ENCODE data around the gene TBX6.

Gene TBX6

DNA sequence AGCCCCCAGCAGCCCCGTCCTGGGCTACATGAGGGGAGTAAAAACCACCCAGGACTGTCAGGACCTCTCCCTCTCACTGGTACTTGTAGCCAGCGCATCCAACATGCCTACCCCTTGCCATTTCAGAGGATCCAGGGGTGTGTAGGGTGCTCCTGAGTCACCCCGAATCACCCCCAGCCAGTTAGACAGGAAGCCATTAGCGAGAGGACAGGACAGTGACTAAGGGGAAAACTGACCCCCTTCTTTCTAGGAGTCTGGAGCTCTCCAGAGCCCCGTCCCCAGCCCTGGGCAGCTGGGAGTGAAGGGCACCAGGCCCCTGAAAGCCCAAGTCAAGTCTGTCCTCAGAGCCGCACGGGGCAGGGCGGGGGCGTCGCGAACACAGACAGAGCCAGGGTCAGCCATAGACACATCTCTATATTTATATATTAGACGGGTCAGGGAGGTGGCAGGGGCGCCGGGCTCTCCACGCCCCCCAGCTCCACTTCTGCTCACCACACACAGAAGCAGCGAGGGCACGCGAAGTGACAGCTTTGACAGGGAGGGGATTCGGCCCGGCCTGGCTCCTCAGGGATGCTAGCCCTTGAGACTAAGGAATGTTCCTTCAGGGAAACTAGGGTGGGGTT, 22.1 kb upstream of the TBX6 start:
- no peaks in the 10 kb centered on the region for H3K27me3 ChIP-seq (ENCODE audit: control insufficient read depth, insufficient read depth, low read length)
- no peaks in the 10 kb centered on the region for H3K9me3 ChIP-seq (ENCODE audit: control insufficient read depth, low read length)
- H3K36me3 ChIP-seq (ENCODE audit: control insufficient read depth, insufficient read depth, low read length): no peaks in the 10 kb centered on the region
- H3K27ac ChIP-seq: no peak overlapping the region
- no peak overlapping the region for H3K9ac ChIP-seq
- H2AFZ ChIP-seq: no peak overlapping the region
- no peak overlapping the region for H3K4me2 ChIP-seq (ENCODE audit: low read length)
- TF ChIP-seq, protein P1, sequence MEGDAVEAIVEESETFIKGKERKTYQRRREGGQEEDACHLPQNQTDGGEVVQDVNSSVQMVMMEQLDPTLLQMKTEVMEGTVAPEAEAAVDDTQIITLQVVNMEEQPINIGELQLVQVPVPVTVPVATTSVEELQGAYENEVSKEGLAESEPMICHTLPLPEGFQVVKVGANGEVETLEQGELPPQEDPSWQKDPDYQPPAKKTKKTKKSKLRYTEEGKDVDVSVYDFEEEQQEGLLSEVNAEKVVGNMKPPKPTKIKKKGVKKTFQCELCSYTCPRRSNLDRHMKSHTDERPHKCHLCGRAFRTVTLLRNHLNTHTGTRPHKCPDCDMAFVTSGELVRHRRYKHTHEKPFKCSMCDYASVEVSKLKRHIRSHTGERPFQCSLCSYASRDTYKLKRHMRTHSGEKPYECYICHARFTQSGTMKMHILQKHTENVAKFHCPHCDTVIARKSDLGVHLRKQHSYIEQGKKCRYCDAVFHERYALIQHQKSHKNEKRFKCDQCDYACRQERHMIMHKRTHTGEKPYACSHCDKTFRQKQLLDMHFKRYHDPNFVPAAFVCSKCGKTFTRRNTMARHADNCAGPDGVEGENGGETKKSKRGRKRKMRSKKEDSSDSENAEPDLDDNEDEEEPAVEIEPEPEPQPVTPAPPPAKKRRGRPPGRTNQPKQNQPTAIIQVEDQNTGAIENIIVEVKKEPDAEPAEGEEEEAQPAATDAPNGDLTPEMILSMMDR (IDR thresholded peaks at IDR 0.05): no peak
- H3K4me1 ChIP-seq: no peaks in the 10 kb centered on the region
- no peak overlapping the region for H3K4me3 ChIP-seq (ENCODE audit: low read depth, low read length)
- H3K79me2 ChIP-seq: no peaks in the 10 kb centered on the region

DNA sequence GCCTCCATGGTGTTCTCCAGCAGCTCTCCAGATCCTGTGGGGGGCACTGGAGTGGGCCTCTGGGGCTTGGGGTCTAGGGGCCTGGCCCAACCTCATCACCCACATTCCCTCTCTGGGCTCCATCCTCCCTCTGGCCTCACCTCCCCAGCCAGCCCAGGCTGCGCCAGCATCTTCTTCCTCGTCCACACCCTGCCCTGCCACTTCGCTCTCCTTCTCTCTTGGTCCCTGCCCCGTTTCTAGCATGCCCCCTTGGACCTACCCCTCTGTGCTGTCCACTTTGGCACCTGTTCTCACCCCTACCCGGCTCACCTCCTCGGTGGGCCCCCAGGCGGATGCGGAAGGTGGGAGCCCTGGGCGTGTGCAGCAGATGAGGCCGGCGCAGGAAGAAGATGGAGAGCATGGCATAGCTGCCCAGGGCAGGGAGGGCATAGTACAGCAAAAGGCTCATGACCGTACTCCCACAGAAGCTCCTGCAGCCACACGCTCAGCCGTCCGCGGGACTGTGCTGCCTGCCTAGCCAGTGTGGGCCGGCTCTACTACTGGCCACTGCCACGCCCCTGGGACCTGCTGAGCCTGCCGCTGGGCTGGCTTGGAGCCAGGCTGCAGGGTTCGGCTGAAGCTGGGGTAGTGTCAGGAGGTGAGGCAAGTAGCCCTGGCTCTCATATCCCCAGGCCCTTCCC, 21.4 kb upstream of the TBX6 start, which contains the start of gene GDPD3:
GDPD3 (minus strand) TSS at position 507 of the 680 bp plus-strand sequence; CDS start at position 448, 59 bp downstream.
- Histone ChIP-seq H3K4me2 (ENCODE audit: low read length) (no peak within 1 kb of the TSS), H3K4me1 (no peaks in the 10 kb centered on the region), H3K79me2 (no peaks in the 10 kb centered on the region), H3K9ac (no peak within 1 kb of the TSS), H3K27me3 (ENCODE audit: control insufficient read depth, insufficient read depth, low read length) (no peaks in the 10 kb centered on the region), H3K36me3 (ENCODE audit: control insufficient read depth, insufficient read depth, low read length) (no peaks in the 10 kb centered on the region), H3K4me3 (ENCODE audit: low read depth, low read length) (no peak within 1 kb of the TSS), H2AFZ (no peak within 1 kb of the TSS), H3K9me3 (ENCODE audit: control insufficient read depth, low read length) (no peaks in the 10 kb centered on the region), H3K27ac (no peak within 1 kb of the TSS)
- TF ChIP-seq, protein P1 (IDR thresholded peaks at IDR 0.05): no peak

DNA sequence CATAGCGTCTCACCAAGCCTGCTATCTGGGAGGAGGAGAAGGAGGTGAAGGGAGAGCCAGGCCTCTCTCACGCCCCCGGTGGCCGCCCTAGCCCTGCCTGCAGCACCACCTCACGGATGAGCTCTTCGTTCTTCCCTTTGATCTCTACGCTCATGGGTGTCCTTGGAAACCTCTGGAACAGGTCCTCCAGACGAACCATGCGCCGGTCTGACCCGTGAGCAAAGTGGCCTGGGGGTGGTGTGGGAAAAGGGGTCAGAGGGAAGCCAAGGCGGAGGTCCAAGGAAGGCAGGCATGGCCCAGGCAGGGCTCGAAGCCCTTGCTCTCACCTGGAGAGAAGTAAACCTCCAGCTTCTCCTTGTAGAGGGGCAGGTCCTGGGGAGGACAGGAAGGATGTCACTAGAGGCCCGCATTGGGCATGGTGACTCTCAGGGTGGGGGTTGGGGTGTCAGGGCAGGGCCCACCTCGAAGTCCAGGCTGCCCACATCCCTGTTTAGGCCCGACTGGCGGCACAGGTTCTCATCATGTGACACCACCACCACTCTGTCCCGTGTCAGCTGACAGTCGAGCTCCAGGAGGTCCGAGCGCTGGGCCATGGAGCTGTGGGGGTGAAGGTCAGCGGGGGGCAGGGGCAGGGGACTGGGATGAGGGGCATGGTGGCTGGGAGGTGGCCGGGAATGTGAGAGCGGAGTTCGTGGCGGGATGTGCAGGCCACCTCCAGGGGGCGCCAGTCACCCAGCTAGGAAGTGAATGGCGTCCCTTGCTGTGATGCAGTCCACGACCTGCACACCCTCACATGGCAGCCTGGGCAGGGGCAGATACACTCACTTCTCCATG, 20.7 kb upstream of the TBX6 start:
- H3K4me3 ChIP-seq (ENCODE audit: low read depth, low read length): no peak overlapping the region
- H3K27me3 ChIP-seq (ENCODE audit: control insufficient read depth, insufficient read depth, low read length): no peaks in the 10 kb centered on the region
- no peaks in the 10 kb centered on the region for H3K9me3 ChIP-seq (ENCODE audit: control insufficient read depth, low read length)
- no peak overlapping the region for H2AFZ ChIP-seq
- no peak overlapping the region for H3K27ac ChIP-seq
- no peak overlapping the region for H3K9ac ChIP-seq
- H3K4me1 ChIP-seq: no peaks in the 10 kb centered on the region
- no peak overlapping the region for H3K4me2 ChIP-seq (ENCODE audit: low read length)
- no peaks in the 10 kb centered on the region for H3K36me3 ChIP-seq (ENCODE audit: control insufficient read depth, insufficient read depth, low read length)
- TF ChIP-seq, protein P1 (IDR thresholded peaks at IDR 0.05): peak; percentile 25
- H3K79me2 ChIP-seq: no peaks in the 10 kb centered on the region

DNA sequence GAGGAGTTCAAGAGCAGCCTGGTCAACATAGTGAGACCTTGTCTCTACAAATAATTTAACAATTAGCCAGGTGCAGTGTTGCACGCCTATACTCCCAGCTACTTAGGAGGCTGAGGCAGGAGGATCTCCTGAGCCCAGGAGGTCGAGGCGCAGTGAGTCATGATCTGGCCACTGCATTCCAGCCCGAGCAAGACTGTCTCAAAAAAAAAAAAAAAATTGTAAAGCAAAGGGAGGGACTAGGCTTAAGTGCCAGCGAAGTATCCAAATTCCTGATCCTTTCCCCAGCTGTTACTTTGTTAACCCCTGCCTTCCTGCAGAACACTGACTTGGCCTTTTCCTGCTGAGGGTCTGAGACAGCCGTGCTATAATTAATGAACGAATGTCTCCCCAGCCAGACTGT, 18.9 kb upstream of the TBX6 start:
- Histone ChIP-seq H3K9ac (no peak overlapping the region), H3K27me3 (ENCODE audit: control insufficient read depth, insufficient read depth, low read length) (no peaks in the 10 kb centered on the region), H3K36me3 (ENCODE audit: control insufficient read depth, insufficient read depth, low read length) (no peaks in the 10 kb centered on the region), H3K4me2 (ENCODE audit: low read length) (no peak overlapping the region), H3K4me1 (no peaks in the 10 kb centered on the region), H3K79me2 (no peaks in the 10 kb centered on the region), H3K4me3 (ENCODE audit: low read depth, low read length) (no peak overlapping the region), H2AFZ (no peak overlapping the region), H3K27ac (no peak overlapping the region), H3K9me3 (ENCODE audit: control insufficient read depth, low read length) (no peaks in the 10 kb centered on the region)
- TF ChIP-seq, protein P1 (IDR thresholded peaks at IDR 0.05): no peak
